Daoy (cell line): ENCODE results near the gene VRK2. TPM values are rescaled to one million over a fixed set of nuclear protein-coding genes. Genes with fewer than 3 reads are reported as not detected.
"Not testable (repeated sequence)": the region's sequence is repeated elsewhere in the genome, so short reads cannot be mapped to it uniquely, and the experiment has no call there.

ENCODE experiments used
- DNase-seq: peaks from one replicate; pipeline ENCODE4 v3.0.0-alpha.2; 2015; ENCODE audit warnings: low read depth
- total RNA-seq: library from RNA; depleted of rRNA; stranded (reverse); fragments of >200 nt; shearing (Covaris generic); gene quantifications from 2 replicates; pipeline ENCODE4 v1.2.3, GENCODE V29; 2014

VRK2 gene
- total RNA-seq, 1 experiment from 2014 or later = 24.3 TPM

GRCh38 chr2:58054264-58054663 lies 7.7 kb downstream of the VRK2 start:
- DNase-seq = no peak

GRCh38 chr2:58055033-58055786 lies 8.6 kb downstream of the VRK2 start:
- DNase-seq = no peak

DNA sequence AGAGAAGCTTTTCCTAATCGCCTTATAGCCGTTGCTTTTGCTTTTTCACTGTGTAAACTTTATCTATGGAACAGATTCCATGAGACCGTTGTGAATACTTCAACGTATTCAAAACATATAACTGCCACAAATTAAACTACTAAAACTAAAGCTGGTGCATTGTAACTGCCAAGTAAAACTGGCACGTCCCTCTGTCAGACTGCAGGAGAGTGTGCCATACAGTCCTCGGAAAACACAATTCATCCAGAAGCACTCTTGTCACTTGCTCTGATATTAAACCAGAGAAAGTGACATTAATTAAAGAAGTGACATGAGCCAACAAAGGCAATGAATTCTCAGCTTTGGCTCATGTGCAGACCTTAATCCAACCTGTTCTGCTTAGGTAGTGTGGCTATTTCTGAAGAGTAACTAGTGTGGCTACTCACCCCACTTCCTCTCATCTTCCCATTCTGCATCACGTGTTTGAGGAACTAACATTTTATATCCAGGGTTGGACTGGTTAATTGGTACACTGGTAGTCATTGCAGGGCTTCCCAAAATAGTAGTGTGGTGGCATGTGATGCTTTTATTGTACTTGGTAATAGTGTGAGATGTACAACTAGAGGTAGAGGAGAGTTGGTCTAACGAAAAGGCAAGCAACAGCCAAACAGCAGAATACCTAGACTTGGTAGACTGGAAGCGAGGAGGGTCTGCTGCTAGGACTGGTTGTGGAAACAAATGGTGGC lies 9.7 kb downstream of the VRK2 start:
- no peak for DNase-seq

DNA sequence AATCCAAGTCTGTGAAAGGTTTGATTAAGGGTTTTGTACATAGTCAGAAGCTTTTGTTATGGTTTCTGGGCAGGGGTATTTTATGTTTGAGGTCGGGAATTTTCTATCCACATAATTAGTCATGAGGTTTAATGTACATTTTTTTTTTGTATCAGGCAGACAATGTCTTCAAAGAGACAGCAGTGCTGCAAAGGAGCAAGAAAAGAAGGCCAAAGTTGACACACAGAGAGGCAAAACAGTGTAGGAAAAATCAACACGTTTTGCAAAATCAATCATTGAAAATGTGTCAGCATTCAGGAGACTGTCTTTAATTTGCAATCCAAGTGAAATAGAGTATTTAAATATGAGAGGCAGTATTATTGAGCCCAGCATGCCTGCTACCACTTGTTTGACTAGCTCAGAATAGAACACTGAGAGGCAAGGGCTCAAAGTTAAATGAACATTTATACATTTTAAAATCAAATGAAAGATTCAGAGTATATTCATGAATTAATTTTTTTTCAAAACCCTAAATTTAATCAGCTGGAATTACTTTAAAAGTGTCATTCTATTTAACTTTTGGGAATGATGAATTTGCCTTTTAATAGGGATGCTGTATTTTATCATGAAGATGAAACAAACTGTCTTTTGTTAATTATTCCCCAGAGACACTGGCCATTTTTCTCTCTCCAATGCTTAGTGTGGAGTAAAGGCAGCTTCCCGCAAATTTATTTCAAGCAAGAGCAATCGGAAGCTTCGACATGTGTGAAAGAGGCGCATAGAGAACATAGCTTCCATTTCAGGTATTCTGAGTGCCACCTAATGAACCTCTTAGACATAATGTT lies 11.3 kb downstream of the VRK2 start:
- no peak for DNase-seq

- DNase-seq = no peak
Observed at GRCh38 chr2:58063641-58064040, 17.0 kb downstream of the VRK2 start.

- no peak for DNase-seq
Observed at GRCh38 chr2:58064086-58064485, 17.5 kb downstream of the VRK2 start.

- DNase-seq = no peak
Observed at GRCh38 chr2:58065248-58065647, 18.6 kb downstream of the VRK2 start.

DNA sequence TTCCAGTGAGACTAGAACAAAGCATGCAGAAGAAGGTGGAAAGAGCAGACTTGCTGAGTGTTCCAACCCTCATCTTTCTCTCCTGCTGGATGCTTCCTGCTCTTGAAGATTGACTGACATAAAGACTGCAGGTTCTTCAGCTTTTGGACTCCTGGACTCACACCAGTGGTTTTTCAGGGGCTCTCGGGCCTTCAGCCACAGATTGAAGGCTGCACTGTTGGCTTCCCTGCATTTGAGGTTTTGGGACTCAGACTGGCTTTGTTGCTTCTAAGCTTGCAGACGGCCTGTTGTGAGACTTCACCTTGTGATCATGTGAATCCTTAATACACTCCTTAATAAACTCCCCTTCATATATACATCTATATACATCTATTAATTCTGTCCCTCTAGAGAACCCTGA lies 20.4 kb downstream of the VRK2 start:
- no peak for DNase-seq

DNA sequence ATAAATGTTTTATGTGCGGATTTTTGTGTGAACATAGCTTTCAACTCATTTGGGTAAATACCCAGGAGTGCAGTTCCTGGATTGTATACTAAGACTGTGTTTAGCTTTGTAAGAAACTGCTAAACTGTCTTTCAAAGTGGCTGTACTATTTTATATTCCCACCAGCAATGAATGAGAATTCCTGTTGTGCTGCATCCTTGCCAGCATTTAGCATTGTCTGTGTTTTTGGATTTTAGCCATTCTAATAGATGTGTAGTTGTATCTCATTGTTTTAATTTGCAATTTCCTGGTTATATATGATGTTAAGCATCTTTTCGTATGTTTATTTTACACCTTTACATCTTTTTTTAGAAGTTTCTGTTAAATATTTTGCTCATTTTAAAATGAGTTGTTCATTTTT lies 24.2 kb downstream of the VRK2 start:
- DNase-seq = no peak

- DNase-seq = no peak
Observed at GRCh38 chr2:58072102-58072501, 25.5 kb downstream of the VRK2 start.

DNA sequence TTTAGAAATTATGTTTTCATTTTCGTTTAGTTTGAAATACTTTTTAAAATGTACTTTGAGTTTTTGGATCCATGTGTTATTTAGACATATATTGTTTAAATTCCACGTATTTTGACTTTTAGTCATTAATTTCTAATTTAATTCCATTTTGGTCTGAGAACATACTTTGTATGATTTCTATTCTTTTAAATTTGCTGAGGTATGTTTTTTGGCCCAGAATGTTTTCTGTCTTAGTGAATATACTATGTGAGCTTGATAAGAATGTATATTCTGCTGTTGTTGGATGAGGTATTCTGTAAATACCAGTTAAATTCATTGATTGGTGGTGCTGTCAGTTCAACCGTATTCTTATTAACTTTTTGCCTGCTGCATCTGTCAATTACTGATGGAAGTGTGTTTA lies 26.4 kb downstream of the VRK2 start:
- no peak for DNase-seq

- no peak for DNase-seq
Observed at GRCh38 chr2:58073751-58074150, 27.1 kb downstream of the VRK2 start.

GRCh38 chr2:58081000-58081399 lies 34.4 kb downstream of the VRK2 start:
- DNase-seq = no peak

DNA sequence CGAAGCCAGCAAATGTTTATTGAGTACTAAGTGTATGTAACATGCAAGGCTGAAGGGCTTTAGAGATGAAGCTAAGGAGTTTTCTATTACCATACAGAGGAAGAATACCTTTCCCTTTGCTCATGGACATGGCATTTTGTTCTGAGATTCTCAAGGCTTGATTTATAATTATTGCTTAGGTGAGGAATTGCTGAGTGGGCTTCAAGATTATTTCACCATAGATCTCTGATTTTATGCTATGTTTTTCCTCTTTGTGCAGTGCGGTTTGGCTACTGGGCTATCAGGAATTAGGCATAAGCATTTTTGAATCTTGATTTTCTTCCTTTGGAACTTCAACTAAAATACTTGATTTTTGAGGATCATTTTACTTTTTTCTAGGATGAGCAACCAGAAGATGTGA lies 42.5 kb downstream of the VRK2 start:
- no peak for DNase-seq

DNA sequence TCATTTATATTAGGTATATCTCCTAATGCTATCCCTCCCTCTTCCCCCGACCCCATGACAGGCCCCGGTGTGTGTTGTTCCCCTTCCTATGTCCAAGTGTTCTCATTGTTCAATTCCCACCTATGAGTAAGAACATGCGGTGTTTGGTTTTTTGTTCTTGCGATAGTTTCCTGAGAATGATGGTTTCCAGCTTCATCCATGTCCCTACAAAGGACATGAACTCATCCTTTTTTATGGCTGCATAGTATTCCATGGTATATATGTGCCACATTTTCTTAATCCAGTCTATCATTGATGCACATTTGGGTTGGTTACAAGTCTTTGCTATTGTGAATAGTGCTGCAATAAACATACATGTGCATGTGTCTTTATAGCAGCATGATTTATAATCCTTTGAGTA lies 46.2 kb downstream of the VRK2 start:
- DNase-seq = not testable (repeated sequence)

DNA sequence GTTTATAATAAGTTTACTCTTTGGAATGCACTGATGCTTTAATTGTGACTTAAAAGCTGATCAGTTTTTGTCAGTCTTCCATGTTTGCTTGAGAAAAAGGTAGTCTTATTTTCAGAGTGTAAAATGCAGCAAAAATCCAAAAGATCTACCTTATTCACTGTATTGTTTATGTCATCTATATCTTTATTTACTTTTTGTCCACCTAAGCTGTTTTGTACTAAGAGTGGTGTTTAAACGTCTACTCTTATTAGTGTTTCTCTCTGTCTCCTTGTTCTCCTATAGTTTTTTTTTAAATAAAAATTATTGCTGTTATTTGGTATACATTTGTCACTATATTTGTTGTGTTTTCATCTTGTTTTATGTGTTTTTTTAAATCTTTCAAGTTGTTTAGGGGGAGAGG lies 50.4 kb downstream of the VRK2 start:
- no peak for DNase-seq

DNA sequence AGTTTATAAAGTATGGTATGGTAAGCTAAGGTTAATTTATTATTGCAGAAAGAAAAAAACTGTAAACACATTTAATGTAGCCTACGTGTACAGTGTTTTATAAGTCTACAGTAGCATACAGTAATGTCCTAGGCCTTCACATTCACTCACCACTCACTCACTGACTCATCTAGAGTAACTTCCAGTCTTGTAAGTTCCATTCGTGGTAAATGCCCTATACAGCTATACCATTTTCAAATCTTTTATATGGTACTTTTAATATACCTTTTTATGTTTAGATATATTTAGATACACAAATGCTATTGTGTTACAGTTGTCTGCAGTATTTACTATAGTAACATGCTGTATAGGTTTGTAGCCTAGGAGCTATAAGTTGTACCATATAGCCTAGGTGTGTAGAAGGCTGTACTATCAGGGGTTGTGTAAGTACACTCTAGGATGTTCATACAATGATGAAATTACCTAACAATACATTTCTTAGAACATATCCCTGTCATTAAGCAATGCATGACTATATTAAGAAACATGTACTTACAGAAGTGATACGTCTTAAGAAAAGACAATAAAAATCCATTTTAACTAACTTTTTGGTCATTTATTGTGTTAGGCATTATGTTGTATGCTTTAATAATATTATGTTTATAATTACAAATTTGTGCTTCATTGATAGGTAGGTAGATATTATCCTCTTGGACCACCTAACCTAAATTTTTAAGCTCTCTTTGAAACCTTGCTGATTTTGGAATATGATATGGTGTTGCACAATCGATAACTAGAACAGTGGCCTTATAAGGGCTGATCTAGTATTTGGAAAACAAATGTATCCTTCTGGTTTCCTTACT lies 51.9 kb downstream of the VRK2 start:
- no peak for DNase-seq

DNA sequence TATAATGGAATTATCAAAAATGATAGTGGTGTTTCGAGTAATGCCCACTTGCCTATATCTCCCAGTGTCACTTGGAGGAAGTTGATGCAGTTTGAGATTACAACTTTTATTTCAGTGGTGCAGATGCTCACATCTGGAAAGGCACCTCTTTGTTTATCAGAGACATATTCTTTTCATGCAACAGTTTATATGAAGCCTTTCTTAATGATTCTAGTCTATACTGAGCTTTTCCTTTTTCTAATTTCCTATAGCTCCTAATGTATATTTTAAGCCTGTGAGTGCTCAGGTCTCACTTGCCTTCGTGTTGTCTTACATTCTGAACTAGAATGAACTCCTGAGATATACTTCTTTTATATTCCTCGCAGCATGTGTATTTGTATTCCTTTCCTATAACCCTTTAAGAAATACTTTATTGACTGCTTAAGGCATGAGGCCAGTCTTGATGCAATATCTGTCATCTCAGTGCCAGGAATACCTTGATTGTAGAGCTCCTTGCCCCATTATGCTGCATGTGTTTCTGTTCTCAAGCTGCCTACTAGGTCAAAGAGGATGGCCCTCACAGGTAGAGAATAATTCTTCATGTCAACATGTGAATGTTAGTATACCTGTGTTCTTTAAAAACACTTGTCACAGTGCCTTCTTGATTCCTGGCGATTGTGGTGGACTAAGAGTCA lies 52.6 kb downstream of the VRK2 start:
- DNase-seq = no peak

GRCh38 chr2:58101500-58101899 lies 54.9 kb downstream of the VRK2 start:
- no peak for DNase-seq

DNA sequence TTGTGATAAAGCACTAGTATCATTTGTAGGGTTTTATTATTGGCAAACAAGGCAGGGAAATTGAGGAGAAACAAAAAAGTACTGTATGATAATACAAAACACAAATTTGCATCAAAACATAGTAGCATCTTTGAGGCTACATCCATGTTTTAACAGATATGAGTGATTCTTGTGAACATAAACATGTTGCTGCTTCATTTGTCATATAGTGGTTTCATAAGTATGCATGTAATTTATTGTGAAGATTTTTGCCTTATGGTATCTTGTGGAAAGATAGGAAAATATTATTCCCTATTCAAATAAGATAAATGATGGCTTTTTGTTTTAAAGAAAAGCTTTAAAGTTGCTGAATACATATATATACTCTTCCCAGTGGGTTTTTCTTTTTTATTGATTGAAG lies 60.3 kb downstream of the VRK2 start:
- DNase-seq = no peak
